GM12891 (cell line): ENCODE results near the gene TASP1.

ENCODE experiments used
- DNase-seq: peaks from one replicate; pipeline ENCODE4 v3.0.0; 2011; ENCODE audit warnings: low spot score; ENCODE audit not compliant: insufficient read length
- FAIRE-seq: peaks from 2 replicates; lab custom pipeline; 2011; peaks lifted over from hg19 to GRCh38; lab: Jason Lieb, UNC
- PAX5 ChIP-seq: IDR thresholded peaks from 2 replicates; pipeline ENCODE4 v1.6.1; 2011; ENCODE audit warnings: low read length, moderate library complexity, mild to moderate bottlenecking; ENCODE audit not compliant: insufficient read depth, severe bottlenecking
- POLR2A ChIP-seq: IDR thresholded peaks from 2 replicates; pipeline ENCODE4 v1.6.1; 2011; ENCODE audit warnings: low read depth, low read length, control low read depth
- POLR2AphosphoS5 ChIP-seq: IDR thresholded peaks from 2 replicates; pipeline ENCODE4 v1.6.1; 2011; ENCODE audit warnings: low read depth, low read length, control low read depth
- POU2F2 ChIP-seq: IDR thresholded peaks from 2 replicates; pipeline ENCODE4 v1.6.1; 2011; ENCODE audit warnings: low read depth, mild to moderate bottlenecking, control low read depth, low read length, moderate library complexity
- SPI1 ChIP-seq: IDR thresholded peaks from 2 replicates; pipeline ENCODE4 v1.6.1; 2011; ENCODE audit warnings: low read depth, low read length, control low read depth
- TAF1 ChIP-seq: IDR thresholded peaks from 2 replicates; pipeline ENCODE4 v1.6.1; 2011; ENCODE audit warnings: low read depth, low read length, control low read depth

TASP1 gene

DNA sequence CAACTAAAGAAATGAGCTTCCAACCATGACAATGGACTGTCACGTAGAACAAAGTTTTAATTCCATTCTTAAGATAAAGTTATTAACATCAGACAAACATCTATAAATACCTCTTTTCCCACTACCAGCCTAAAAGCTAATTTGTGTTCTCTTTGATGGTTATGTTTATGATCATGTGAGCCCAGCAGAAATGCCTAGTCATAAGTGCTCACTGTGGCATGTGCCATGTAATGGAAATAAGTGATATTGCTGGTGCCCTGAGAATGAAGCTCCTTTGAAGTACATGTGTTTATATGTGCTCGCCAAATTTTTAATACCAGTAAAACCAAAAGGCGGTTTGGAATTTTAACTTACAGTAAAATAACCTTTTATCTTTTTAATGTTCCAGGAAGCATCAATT lies 211.9 kb downstream of the TASP1 start:
- FAIRE-seq (no peak), DNase-seq (no peak)
- TF ChIP-seq PAX5 (no peak), POU2F2 (no peak), POLR2AphosphoS5 (no peak), POLR2A (no peak)

- FAIRE-seq (no peak), DNase-seq (no peak)
These were observed 213.2 kb downstream of the TASP1 start for GRCh38 chr20:13425381-13426135.

DNA sequence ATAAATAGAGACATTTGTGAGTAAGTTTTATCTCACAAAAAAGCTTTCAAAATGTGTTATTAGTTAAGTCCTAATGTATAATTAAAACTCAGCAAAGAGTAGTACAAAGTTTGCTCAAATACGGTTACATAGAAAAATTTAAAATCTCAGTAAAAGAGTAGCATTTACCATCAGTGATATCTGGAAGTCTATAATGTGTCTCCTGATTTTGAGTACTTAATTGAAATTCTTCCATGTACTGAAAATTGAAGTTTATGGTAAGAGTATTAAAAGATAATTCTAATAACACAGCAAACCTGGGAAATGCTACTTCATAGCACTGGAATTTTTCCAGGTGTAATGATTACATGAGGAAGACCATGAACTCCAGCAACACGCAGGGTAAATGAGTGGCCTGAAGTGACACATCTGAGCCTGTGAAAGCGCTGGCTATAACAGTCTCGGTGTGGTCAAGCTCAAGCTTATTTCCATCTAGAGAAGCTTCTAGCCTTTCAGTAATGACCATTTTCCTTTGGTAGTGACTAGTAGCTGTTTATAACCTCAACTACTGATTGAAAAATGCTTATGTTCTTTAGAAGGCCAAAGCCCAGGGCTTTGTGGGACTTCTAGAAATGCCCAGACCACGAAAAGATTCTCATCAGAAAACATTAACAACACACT lies 214.4 kb downstream of the TASP1 start:
- TF ChIP-seq TAF1 (no peak), POLR2A (no peak), POLR2AphosphoS5 (no peak), SPI1 (no peak), PAX5 (no peak), POU2F2 (no peak)
- FAIRE-seq (no peak), DNase-seq (no peak)

More at GRCh38 chr20:13425381-13426135, 213.2 kb downstream of the TASP1 start:
- TF ChIP-seq PAX5 (no peak), TAF1 (no peak), POU2F2 (no peak), POLR2A (no peak), SPI1 (no peak), POLR2AphosphoS5 (no peak)

GRCh38 chr20:13423472-13424173 lies 215.1 kb downstream of the TASP1 start:
- FAIRE-seq (no peak), DNase-seq (no peak)
- TF ChIP-seq POLR2A (no peak), POLR2AphosphoS5 (no peak), POU2F2 (no peak), SPI1 (no peak), PAX5 (no peak)

DNA sequence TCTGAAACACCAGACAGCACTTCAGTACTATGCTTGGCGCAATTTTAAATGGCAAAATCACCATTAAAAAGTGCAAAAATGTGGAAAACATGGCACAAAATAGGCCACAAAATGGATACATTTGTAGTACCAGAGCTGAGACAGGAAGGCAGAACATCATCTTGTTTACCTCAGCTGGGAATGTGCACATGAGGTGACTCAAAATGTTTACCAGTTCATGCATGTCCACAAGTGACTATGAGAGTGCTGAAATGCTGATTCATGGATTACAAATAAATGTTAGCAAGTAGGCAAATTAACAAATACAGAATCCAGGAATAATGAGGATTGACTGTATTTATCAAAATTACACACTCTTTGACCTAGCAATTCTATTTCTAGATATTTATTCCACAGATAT lies 216.1 kb downstream of the TASP1 start:
- DNase-seq = no peak

GRCh38 chr20:13420625-13421024 lies 218.1 kb downstream of the TASP1 start:
- FAIRE-seq = no peak
- TF ChIP-seq PAX5 (no peak), TAF1 (no peak), POLR2A (no peak), POU2F2 (no peak), POLR2AphosphoS5 (no peak), SPI1 (no peak)

More for the DNA sequence above, 216.1 kb downstream of the TASP1 start:
- no peak for FAIRE-seq
- TF ChIP-seq POLR2A (no peak), POU2F2 (no peak), POLR2AphosphoS5 (no peak), SPI1 (no peak)

GRCh38 chr20:13419477-13419876 lies 219.3 kb downstream of the TASP1 start:
- FAIRE-seq = no peak
- TF ChIP-seq POU2F2 = no peak
- no peak for TF ChIP-seq POLR2AphosphoS5
- no peak for TF ChIP-seq PAX5

More at GRCh38 chr20:13420625-13421024, 218.1 kb downstream of the TASP1 start:
- no peak for DNase-seq

DNA sequence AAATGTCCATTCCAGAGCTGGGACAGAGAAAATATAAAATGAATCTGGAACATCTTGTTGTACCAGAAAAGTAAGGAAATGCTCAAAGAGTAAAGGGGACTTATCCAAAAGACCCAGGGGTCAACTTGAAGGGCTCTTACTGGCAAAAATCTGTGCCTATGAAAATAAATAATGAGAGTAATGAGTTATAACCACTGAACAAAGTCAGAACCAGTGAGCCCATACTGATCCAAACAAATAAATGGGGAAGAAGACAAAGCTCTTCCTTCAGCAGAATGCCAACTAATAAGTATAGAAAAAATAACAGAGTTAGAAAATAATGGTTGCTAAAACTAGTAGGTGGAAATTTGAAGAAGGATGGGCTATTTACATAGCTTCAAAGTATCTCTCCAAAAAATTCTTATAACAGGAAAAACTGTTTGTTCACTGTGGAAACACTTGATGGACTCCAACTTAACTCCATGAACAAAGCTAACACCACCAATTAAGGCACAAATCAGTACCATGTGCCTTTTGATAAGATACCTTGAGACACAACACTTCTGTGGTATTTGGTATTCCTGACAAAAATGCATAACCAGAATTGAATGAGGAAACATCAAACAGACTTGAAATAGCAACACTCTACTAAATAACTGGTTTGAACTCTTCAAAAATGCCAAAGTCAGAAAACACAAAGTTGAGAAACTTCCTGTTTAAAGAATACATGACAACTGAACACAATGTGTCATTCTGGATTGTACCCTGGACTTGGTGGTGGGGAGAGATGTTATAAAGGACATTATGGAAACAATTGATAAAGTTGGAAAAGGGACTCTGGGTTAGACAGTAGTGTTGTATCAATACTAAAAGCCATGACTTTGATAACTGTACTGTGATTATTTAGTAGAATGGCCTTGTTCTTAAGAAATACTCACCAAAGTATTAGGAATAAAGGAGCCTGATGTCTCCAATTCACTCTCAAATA lies 220.2 kb downstream of the TASP1 start:
- no peak for FAIRE-seq
- no peak for DNase-seq
- TF ChIP-seq SPI1 (no peak), POU2F2 (no peak), PAX5 (no peak), TAF1 (no peak)

More at GRCh38 chr20:13419477-13419876, 219.3 kb downstream of the TASP1 start:
- DNase-seq = no peak

DNA sequence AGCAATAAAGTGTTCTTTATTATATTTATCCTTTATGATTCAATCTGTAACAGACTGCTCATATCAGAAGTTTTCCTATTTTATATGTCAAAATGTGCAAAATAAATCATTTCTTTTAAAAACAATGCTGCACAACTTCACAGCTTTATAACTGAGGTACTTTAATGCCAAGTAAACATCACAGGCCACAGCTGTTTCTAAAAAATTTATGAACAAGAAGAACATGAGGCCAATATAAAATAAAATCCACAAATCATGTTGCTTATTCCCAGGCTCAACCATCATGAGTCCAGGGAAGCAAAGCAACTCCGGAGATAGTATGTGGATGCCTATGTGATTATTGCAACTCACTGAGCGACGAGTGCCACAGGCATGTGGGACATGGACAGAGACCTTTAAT lies 222.2 kb downstream of the TASP1 start:
- TF ChIP-seq SPI1 (no peak), POU2F2 (no peak), POLR2A (no peak), TAF1 (no peak), PAX5 (no peak), POLR2AphosphoS5 (no peak)
- FAIRE-seq = no peak
- no peak for DNase-seq
